ENCODE measurements around the gene CTBS. TPM values are rescaled to one million over a fixed set of nuclear protein-coding genes. Genes with fewer than 3 reads are reported as not detected.

The CTBS gene
- total RNA-seq, 2 donors from 2014 or later: 7.5 to 9.2 TPM

GRCh38 chr1:84615790-84616189, 41.5 kb upstream of the CTBS start:
- no peak overlapping the region for H3K27ac ChIP-seq
- H3K4me3 ChIP-seq: no peak overlapping the region
- no peak for DNase-seq (ENCODE audit: low spot score)
- peaks cover 0 to 20% of the 10 kb centered on the region in 2 donors for H3K4me1 ChIP-seq
- H3K36me3 ChIP-seq: no peaks in the 10 kb centered on the region
- no peaks in the 10 kb centered on the region for H3K9me3 ChIP-seq
- TF ChIP-seq CTCF (IDR thresholded peaks at IDR 0.05): no peak
- H3K27me3 ChIP-seq: no peaks in the 10 kb centered on the region

GRCh38 chr1:84613887-84614286, 39.6 kb upstream of the CTBS start:
- peaks cover 0 to 2% of the 10 kb centered on the region in 2 donors for H3K4me1 ChIP-seq
- TF ChIP-seq CTCF (IDR thresholded peaks at IDR 0.05): no peak
- H3K27ac ChIP-seq: no peak overlapping the region
- no peak overlapping the region for H3K4me3 ChIP-seq
- H3K9me3 ChIP-seq: no peaks in the 10 kb centered on the region
- no peaks in the 10 kb centered on the region for H3K36me3 ChIP-seq
- H3K27me3 ChIP-seq: no peaks in the 10 kb centered on the region
- no peak for DNase-seq (ENCODE audit: low spot score)

GRCh38 chr1:84613026-84613425, 38.8 kb upstream of the CTBS start:
- no peaks in the 10 kb centered on the region for H3K4me1 ChIP-seq
- no peaks in the 10 kb centered on the region for H3K9me3 ChIP-seq

GRCh38 chr1:84611796-84612195, 37.6 kb upstream of the CTBS start:
- H3K4me3 ChIP-seq: no peak overlapping the region
- H3K27me3 ChIP-seq: no peaks in the 10 kb centered on the region
- no peaks in the 10 kb centered on the region for H3K36me3 ChIP-seq
- H3K4me1 ChIP-seq: no peaks in the 10 kb centered on the region
- TF ChIP-seq CTCF (IDR thresholded peaks at IDR 0.05): no peak
- no peak for DNase-seq (ENCODE audit: low spot score)
- H3K9me3 ChIP-seq: no peaks in the 10 kb centered on the region
- H3K27ac ChIP-seq: no peak overlapping the region

More at GRCh38 chr1:84613026-84613425, 38.8 kb upstream of the CTBS start:
- Histone ChIP-seq H3K36me3 (no peaks in the 10 kb centered on the region), H3K27ac (no peak overlapping the region), H3K4me3 (no peak overlapping the region), H3K27me3 (no peaks in the 10 kb centered on the region)
- no peak for TF ChIP-seq CTCF (IDR thresholded peaks at IDR 0.05)
- no peak for DNase-seq (ENCODE audit: low spot score)

GRCh38 chr1:84611091-84611490, 36.9 kb upstream of the CTBS start:
- no peaks in the 10 kb centered on the region for H3K9me3 ChIP-seq
- H3K27ac ChIP-seq: no peak overlapping the region
- TF ChIP-seq CTCF (IDR thresholded peaks at IDR 0.05): no peak
- no peak for DNase-seq (ENCODE audit: low spot score)
- no peaks in the 10 kb centered on the region for H3K4me1 ChIP-seq
- no peaks in the 10 kb centered on the region for H3K27me3 ChIP-seq
- H3K4me3 ChIP-seq: no peak overlapping the region
- no peaks in the 10 kb centered on the region for H3K36me3 ChIP-seq

GRCh38 chr1:84606977-84607376, 32.7 kb upstream of the CTBS start:
- H3K27ac ChIP-seq: no peak overlapping the region
- no peaks in the 10 kb centered on the region for H3K36me3 ChIP-seq
- no peak for DNase-seq (ENCODE audit: low spot score)
- peaks cover 0 to 20% of the 10 kb centered on the region in 2 donors for H3K4me1 ChIP-seq
- H3K27me3 ChIP-seq: no peaks in the 10 kb centered on the region
- H3K4me3 ChIP-seq: no peak overlapping the region
- no peak for TF ChIP-seq CTCF (IDR thresholded peaks at IDR 0.05)
- H3K9me3 ChIP-seq: no peaks in the 10 kb centered on the region

Measured in right atrium auricular region (tissue), 2 donors.